ENCODE measurements around the gene ZNF605. TPM values are rescaled to one million over a fixed set of nuclear protein-coding genes. Genes with fewer than 3 reads are reported as not detected.
"Not testable (repeated sequence)": the region's sequence is repeated elsewhere in the genome, so short reads cannot be mapped to it uniquely, and the experiment has no call there.

Gene ZNF605
- 5.5 and 11.0 TPM in 2 replicates for total RNA-seq (2014; rRNA removed; shearing (Covaris generic))

DNA sequence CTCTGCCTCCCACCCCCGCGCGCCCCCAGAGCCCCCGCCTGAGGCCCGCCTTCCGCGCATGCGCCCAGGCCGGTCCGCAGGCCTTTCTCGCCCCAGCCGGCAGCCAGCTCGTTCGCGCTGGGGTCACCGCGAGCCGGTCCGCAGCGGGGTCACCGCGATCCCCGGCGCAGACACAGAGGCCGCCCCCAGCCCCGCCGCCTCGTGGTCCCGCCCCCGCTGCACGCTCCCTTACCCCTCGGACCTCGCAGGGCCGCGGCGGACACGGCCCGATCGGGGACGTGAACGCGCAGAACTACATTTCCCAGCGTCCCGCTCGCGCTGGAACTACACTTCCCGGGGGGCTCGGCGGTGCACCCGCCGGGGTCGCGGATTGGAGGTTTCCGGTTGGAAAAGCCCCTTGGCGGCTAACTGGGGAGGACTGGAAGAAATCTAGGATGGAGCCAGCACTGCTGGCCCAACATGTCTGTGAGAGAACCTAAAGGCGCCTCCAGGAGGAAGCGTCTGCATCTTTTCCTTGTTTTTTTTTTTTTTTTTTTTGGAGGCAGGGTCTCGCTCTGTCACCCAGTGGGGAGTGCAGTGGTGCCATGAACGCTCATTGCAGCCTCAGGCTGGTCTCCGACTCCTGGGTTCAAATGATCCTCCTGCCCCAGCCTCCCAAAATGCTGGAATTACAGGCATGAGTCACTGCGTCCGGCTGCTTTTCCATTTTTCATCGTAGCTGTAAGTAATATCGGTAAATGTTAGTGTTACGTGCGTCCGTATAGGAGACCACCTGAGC lies at the start of gene ZNF605:
Gene ZNF605, minus strand, starts transcription at position 296 of the 778 bp plus-strand sequence. CDS start 10,671 bp downstream, outside the sequence.
- peak within 1 kb of the TSS; percentile 72 for H3K4me3 ChIP-seq (ENCODE audit: insufficient read depth, low read depth, low read length)
- no peaks in the 10 kb centered on the region for H3K36me3 ChIP-seq (replicated peaks; ENCODE audit: control insufficient read depth, insufficient read depth, low read length)
- DNase-seq = peak; percentile 96
- H3K27me3 ChIP-seq (ENCODE audit: control insufficient read depth, insufficient read depth, low read length) = no peaks in the 10 kb centered on the region

DNA sequence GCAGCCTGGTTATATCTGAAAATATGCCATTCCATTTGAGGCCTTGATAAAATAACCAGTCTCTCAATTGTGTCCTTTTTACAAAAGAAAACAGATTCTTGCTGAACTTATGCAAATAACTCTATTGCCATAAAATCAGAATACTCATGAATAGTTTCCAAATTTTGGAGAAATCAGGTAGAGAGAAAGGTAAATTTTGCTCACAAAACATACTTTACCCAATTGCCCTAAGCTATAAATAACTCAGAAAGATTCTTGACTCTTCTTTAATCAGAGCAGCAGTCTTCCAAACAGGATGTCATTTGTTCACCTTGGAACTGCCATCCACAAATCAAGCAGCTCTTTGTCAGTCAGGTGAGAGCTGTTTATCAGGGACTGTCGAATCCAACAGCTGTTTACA lies 42.6 kb upstream of the ZNF605 start:
- no peak for DNase-seq
- no peaks in the 10 kb centered on the region for H3K27me3 ChIP-seq (ENCODE audit: control insufficient read depth, insufficient read depth, low read length)
- H3K4me3 ChIP-seq (ENCODE audit: insufficient read depth, low read depth, low read length) = no peak overlapping the region
- H3K36me3 ChIP-seq (replicated peaks; ENCODE audit: control insufficient read depth, insufficient read depth, low read length) = no peaks in the 10 kb centered on the region

DNA sequence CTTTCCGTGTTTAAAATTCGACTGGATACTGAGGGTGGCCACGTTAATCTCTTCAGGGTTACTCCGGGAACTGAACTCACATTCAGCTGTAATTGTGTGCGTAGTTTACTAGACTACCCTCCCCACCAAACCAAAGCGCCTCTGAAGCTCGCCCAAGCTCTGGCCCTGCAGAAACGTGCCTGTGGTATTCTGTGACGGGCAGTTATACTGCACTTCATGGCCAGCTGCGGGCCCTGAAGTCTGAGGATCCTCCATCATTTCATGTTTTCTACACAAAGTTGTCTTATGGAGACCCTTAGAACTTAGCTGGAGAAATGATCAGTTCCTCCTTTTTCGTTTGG lies 30.7 kb upstream of the ZNF605 start:
- DNase-seq = peak; percentile 52
- Histone ChIP-seq H3K27me3 (ENCODE audit: control insufficient read depth, insufficient read depth, low read length) (no peaks in the 10 kb centered on the region), H3K36me3 (replicated peaks; ENCODE audit: control insufficient read depth, insufficient read depth, low read length) (no peaks in the 10 kb centered on the region), H3K4me3 (ENCODE audit: insufficient read depth, low read depth, low read length) (peak overlapping the region; percentile 95)

DNA sequence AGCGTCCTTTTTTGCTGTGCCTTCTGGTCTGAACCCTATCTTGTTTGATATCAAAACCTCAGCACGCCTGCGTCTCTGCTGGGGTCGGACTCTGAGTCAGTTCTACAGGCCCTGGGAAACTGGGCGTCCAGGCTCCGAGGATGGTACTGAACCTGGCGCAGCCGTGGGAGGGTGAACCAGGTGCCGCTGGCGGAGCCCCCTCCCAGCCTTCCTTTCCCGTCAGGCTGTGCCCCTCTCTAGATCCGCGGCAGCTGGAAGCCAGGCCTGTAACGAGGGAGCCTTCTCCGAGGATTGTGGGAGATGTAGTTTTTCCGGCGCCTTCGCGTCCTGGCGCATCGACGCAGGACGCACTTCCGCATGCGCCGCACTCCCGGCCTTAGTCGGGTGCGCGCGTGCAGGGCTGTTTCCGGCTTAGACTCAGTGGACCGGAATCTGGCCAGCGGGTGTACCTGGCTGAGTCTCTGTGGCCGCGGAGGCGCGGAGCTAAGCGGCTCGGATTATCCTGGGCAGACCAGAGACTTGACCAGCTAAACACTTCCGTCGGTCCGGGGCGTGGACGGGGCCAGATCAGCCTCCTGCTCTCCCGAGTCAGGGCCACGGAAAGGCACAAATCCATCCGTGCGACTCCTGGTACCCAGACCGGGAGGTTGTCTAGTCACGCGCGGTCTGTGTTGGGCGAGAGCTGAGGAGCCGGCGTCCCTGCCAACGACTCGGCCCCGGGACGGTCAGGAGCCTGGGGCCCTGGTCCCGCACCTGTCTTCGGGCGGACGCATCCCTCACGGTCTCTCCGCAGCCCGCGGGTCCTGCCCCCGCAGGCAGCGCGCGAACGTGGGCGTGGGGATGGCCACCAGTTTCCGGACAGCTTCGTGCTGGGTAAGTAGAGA lies 30.1 kb upstream of the ZNF605 start, which contains the start of gene ZNF26:
Gene ZNF26, plus strand, starts transcription at position 367 of the 884 bp plus-strand sequence. Its CDS starts 474 bp downstream, at position 841.
- DNase-seq = peak; percentile 95

DNA sequence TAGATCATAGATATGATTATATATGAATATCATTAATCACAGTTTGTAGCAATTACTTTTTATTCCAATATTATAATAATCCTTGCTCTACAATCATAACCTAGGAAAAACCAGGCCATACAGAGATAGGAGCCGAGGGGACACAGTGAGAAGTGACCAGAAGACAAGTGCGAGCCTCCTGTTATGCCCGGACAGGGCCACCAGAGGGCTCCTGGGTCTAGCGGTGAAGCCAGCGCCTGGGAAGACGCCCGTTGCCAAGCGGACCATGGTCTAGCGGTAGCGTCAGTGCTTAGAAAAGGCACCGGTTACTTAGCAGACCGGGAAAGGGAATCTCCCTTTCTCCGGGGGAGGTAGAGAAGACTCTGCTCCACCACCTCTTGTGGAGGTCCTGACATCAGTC lies 20.8 kb upstream of the ZNF605 start:
- not testable (repeated sequence) for H3K27me3 ChIP-seq (ENCODE audit: control insufficient read depth, insufficient read depth, low read length); H3K4me3 ChIP-seq (ENCODE audit: insufficient read depth, low read depth, low read length); H3K36me3 ChIP-seq (replicated peaks; ENCODE audit: control insufficient read depth, insufficient read depth, low read length); DNase-seq

More for the DNA sequence above, 30.1 kb upstream of the ZNF605 start, which contains the start of gene ZNF26:
- peak within 1 kb of the TSS; percentile 95 for H3K4me3 ChIP-seq (ENCODE audit: insufficient read depth, low read depth, low read length)
- no peaks in the 10 kb centered on the region for H3K27me3 ChIP-seq (ENCODE audit: control insufficient read depth, insufficient read depth, low read length)
- H3K36me3 ChIP-seq (replicated peaks; ENCODE audit: control insufficient read depth, insufficient read depth, low read length) = no peaks in the 10 kb centered on the region

DNA sequence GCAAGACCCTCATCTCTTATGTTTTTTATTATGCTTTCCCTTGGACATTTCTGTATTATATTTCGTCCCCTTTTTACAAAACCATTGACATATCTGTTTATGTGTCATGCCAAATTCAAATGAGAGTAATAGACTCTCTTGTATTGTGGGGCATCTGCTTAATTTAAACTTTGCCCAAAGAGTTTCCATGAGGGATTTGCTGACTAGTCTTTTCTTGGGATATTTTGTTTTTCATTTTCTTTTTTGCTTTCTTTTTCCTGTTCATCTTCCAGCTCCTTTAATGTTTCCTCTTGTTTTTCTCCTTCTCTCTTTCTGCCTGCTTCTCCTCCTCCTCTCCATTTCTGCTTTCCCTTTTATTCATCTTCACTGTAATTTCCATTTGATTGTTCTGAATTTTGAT lies 16.3 kb upstream of the ZNF605 start:
- no peaks in the 10 kb centered on the region for H3K36me3 ChIP-seq (replicated peaks; ENCODE audit: control insufficient read depth, insufficient read depth, low read length)
- DNase-seq = no peak
- H3K27me3 ChIP-seq (ENCODE audit: control insufficient read depth, insufficient read depth, low read length) = no peaks in the 10 kb centered on the region
- no peak overlapping the region for H3K4me3 ChIP-seq (ENCODE audit: insufficient read depth, low read depth, low read length)

DNA sequence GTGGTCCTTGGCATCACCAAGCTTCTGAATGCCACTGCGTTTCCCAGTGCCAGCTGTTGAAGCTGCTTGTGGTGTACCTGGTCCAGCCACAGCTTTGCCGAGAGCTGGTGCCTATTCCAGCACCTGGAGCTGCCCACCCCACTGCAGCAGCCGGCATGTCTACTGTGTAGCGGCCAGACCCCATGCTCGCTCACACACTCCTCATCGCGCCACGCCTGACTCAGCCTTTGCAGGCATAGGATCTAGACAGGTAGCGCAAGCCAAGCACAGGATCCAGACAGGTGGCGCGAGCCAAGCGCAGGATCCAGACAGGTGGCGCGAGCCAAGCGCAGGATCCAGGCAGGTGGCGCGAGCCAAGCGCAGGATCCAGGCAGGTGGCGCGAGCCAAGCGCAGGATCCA lies 11.6 kb upstream of the ZNF605 start:
- Histone ChIP-seq H3K36me3 (replicated peaks; ENCODE audit: control insufficient read depth, insufficient read depth, low read length) (no peaks in the 10 kb centered on the region), H3K4me3 (ENCODE audit: insufficient read depth, low read depth, low read length) (no peak overlapping the region), H3K27me3 (ENCODE audit: control insufficient read depth, insufficient read depth, low read length) (no peaks in the 10 kb centered on the region)
- DNase-seq = no peak

DNA sequence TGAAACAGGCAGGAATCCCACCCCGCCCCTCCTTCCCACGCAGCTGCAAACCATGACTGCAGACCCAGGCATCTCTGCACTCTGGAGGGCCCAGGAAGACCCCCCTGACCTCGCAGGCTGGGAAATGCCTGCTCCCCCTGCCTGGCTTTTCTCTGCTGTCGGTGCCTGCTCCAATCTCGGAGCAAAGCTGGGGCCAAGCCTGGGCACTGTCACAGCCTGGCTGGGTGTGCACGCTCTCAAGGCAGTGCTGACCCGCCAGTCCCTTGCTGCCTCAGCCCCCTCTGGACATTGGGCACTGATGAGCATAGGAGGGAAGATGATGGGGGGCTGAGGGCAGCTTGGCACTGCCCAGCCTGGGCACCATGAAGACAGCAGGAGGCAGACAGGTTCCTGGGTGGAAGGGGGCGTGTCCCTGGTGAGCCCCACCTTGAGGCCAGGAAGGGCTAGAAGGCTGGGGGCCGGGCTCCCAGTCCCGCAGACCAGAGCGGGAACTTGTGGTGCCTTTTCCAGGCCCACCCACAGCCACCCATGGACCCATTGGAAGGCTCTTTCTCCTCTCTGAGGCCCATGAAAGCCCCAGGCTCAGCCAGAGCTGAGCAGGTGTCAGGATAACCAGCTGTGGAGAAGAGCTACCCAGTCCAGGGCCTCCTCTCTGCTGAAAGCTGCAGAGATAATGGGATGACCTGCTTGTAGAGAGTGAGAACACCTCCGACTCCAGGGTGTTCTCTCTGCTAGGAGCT lies 10.7 kb upstream of the ZNF605 start:
- Histone ChIP-seq H3K36me3 (replicated peaks; ENCODE audit: control insufficient read depth, insufficient read depth, low read length) (no peaks in the 10 kb centered on the region), H3K27me3 (ENCODE audit: control insufficient read depth, insufficient read depth, low read length) (no peaks in the 10 kb centered on the region), H3K4me3 (ENCODE audit: insufficient read depth, low read depth, low read length) (no peak overlapping the region)
- no peak for DNase-seq

DNA sequence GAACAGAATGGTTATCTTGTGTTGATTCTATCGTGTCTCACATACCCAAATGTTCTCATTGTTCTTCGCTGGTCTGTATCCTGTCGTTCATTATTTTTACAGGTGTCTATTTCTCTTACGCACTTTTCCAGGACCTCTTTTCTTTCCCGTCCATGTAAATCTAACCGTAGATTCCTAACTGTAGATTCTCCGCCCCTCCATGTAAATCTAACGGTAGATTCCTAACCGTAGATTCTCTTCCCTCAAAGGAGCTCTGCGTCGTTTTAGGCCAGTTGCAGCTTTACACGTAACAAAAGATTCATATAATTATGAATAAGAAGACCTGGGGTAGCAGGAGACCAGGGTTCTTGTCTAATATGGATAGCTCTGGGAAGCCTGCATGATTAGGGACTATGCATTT lies 9.7 kb upstream of the ZNF605 start:
- H3K27me3 ChIP-seq (ENCODE audit: control insufficient read depth, insufficient read depth, low read length) = no peaks in the 10 kb centered on the region
- DNase-seq = no peak
- H3K4me3 ChIP-seq (ENCODE audit: insufficient read depth, low read depth, low read length) = no peak overlapping the region
- no peaks in the 10 kb centered on the region for H3K36me3 ChIP-seq (replicated peaks; ENCODE audit: control insufficient read depth, insufficient read depth, low read length)

DNA sequence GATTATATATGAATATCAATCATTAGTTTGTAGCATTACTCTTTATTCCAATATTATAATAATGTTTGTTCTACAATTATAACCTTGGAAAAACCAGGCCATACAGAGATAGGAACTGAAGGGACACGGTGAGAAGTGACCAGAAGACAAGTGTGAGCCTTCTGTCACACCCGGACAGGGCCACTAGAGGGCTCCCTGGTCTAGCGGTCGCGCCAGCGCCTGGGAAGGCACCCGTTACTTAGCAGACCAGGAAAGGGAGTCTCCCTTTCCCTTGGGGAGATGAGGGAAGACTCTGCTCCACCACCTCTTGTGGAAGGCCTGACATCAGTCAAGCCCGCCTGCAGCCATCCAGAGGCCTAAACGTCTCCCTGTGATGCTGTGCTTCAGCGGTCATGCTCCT lies 7.8 kb upstream of the ZNF605 start:
- H3K36me3 ChIP-seq (replicated peaks; ENCODE audit: control insufficient read depth, insufficient read depth, low read length); H3K4me3 ChIP-seq (ENCODE audit: insufficient read depth, low read depth, low read length); H3K27me3 ChIP-seq (ENCODE audit: control insufficient read depth, insufficient read depth, low read length): not testable (repeated sequence)
- peak; percentile 55 for DNase-seq

DNA sequence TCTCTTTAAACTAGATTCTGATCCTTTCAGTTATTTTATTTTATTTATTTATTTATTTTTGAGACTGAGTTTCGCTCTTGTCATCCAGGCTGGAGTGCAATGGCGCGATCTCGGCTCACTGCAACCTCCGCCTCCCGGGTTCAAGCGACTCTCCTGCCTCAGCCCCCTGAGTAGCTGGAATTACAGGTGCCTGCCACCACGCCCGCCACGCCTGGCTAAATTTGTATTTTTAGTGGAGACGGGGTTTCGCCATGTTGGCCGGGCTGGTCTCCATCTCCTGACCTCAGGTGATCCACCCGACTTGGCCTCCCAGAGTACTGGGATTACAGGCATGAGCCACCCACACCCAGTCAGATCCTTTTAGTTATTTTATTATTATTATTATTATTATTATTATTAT lies 5.7 kb upstream of the ZNF605 start:
- not testable (repeated sequence) for H3K36me3 ChIP-seq (replicated peaks; ENCODE audit: control insufficient read depth, insufficient read depth, low read length); H3K27me3 ChIP-seq (ENCODE audit: control insufficient read depth, insufficient read depth, low read length); H3K4me3 ChIP-seq (ENCODE audit: insufficient read depth, low read depth, low read length); DNase-seq

DNA sequence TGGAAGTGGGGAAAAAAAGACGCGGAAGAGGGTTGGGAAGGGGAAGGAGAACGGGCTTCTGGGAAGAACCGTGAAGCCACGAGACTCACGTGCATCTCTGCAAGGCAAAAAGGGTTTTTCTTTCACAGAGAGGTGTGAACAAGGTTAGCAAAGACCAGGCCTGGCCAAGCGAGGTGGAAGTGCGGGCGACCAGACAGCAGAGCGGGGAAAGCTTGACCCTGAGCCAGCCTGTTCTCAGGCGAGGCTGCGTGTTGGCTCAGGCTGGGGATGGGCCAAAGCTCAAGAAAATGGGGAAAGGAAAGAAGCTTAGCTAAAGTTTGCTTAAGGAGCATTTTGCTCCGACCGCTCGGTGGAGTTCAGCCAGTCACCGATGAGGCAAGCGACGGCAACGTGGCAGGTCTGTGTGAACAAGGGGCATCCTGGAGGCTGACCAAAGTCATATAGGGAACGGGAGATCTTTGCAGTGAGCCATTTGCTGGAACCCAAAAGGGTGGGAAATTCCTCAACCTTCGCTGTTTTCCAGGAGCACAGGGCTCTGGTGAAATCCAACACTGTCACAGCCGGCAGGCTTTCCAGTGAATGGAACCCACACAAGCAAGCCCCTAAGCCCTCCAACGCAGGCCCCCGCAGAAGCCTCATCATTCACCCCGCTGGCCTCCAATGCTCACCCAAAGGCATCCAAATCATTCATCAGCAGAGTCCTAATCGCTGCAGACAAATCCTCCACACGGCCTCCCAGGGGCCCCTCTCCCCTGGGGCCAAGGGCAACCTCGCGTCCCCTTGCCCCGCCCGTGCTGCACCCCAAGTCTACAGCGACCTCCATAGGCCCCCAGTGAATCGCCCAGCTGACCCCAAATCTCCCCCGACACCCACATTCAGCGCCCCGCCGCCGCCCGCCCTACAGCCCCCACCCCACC lies 754 bp downstream of the ZNF605 start:
- H3K4me3 ChIP-seq (ENCODE audit: insufficient read depth, low read depth, low read length) = peak overlapping the region; percentile 72
- no peaks in the 10 kb centered on the region for H3K36me3 ChIP-seq (replicated peaks; ENCODE audit: control insufficient read depth, insufficient read depth, low read length)
- DNase-seq = no peak
- H3K27me3 ChIP-seq (ENCODE audit: control insufficient read depth, insufficient read depth, low read length) = no peaks in the 10 kb centered on the region

DNA sequence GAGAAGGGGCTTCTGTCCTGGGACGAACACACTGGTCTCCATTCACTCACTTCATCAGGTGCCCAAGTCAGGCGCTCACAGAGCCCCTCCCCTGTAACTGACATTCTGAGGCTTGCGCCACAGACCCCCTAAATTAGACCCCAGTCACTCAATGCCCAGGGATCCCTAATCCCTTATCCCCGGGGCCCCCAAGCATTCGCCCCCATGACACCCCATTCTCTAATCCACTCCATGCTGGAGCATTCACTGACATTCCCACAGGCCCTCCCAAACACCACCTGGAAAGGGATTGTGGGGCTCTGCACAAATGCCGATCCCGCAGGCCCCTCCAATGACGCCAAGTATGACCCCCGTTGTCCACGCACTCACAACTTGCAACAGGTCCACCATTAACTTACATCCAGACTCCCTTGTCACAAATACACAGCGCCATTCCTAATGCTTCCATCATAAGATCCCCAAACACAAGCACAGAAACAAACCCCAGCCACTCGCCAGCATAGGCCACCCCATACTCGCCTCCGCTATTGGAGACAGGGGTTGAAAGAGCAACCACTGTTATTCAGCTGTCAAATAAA lies 1.5 kb downstream of the ZNF605 start:
- H3K4me3 ChIP-seq (ENCODE audit: insufficient read depth, low read depth, low read length) = no peak overlapping the region
- no peak for DNase-seq
- no peaks in the 10 kb centered on the region for H3K27me3 ChIP-seq (ENCODE audit: control insufficient read depth, insufficient read depth, low read length)
- H3K36me3 ChIP-seq (replicated peaks; ENCODE audit: control insufficient read depth, insufficient read depth, low read length) = no peaks in the 10 kb centered on the region; the same call in 1 of the 2 replicates

All from H7 (cell line).